ENCODE data around the gene CMSS1.
"Not testable (repeated sequence)": the region's sequence is repeated elsewhere in the genome, so short reads cannot be mapped to it uniquely, and the experiment has no call there.

Gene CMSS1

DNA sequence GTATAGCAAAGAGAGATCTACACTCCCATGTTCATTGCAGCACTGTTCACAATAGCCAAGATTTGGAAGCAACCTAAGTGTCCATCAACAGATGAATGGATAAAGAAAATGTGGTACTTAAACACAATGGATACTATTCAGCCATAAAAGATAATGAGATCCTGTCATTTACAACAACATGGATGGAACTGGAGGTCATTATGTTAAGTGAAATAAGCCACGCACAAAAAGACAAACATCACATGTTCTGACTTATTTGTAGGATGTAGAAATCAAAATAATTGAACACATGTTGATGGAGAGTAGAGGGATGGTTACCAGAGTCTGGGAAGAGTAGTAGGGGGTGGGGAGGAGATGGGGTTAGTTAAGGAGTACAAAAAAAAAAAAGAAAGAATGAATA, 278.6 kb downstream of the CMSS1 start:
- not testable (repeated sequence) for DNase-seq

DNA sequence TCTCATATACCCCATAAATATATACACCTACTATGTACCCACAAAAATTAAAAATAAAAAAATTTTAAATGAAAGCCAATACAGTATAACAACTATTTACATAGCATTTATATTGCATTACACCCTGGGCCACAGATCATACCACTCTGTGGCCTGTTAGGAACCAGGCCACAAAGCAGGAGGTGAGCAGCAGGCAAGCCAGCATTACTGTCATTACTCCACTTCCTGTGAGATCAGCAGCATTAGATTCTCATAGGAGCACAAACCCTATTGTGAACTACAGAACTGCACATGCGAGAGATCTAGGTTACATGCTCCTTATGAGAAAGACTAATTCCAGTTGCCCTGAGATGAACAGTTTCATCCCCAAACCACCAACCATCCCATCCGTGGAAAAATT, 279.2 kb downstream of the CMSS1 start:
- no peak for DNase-seq

DNA sequence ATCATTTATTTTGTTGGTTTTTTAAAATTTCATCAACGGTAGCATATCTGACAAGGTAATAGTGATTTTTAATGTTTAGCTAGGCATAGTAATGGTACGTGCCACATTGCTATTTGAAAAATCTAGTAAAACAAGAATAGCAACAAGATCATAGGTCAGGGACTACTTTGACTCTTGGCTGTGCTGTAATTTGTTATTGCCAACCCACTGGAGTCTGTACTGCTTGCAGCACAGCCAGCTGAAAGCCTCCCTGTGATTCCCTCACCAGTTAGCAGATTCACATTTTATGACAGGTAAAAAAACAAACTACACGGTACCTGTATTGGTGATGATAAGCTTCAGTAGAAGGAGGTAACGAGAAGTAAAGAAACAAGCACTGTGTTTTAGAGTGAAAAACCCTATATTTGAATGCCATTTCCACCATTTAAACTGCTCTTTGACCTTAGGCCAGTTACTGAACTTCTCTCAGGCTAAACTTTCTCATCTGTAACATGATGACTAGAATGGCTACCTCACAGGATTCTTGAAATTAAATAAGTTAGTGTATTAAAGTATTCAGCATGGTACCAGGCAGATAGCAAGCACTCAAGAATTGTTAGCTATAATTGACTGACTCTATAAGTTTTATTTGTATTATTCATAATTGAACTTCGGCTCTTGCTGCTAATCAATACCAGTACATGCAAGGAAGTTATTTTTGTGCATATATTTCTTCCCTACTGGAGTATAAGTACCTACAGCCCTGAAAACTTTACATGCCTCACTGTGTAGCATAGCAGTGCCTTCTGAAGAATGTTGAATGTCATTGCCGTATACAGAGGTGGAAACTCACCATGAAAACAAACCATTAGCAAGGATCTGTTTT, 280.5 kb downstream of the CMSS1 start:
- DNase-seq: no peak

DNA sequence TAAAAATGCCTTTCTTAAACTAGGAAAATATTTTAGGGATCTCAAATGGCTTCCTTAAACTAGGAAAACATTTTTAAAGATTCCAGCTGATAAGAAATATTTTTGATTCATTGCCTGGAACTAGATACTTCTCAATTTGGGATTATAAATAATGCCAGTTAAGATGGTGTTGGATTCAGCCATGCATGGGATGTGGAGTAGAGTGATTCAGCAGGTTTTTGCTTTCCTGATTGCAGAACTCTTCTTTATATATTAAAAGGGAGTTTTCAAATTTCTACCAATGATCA, 281.1 kb downstream of the CMSS1 start:
- no peak for DNase-seq

DNA sequence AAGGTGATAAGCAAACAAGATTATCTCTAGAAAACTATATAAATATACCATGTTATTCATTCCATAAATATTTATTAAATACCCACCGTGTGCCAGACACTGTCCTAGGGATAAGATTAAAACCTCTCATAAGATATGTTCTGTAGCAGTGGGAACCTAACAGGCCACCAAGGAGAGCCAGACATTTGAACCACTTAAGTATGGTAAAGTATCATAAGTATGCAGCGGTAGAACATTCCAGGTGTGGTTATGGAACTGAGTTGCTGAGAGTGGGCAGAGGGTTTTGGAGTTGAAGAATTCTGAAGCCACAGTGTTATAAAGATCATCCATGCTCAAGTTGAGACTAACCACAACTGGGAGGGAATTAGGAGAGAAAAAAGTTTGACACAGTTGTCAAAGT, 282.0 kb downstream of the CMSS1 start:
- no peak for DNase-seq

DNA sequence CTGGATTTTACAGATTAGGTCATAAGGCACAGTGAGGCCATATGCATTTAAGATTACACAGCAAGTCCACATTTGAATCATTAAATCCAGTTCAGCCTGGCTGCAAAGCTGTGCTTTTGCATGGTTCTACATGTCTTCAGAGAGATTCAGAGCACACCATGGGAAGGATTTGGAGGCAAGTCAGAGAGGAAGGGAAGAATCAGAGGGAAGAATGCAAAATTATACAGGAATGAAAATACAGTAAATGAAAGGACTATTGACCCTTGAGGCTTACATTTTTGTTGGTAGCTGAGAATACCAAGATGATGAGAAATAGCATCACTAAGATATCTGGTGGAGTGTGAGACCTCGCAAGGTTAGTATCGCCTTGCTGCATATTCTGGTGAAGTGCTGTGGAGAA, 282.8 kb downstream of the CMSS1 start:
- DNase-seq: no peak

DNA sequence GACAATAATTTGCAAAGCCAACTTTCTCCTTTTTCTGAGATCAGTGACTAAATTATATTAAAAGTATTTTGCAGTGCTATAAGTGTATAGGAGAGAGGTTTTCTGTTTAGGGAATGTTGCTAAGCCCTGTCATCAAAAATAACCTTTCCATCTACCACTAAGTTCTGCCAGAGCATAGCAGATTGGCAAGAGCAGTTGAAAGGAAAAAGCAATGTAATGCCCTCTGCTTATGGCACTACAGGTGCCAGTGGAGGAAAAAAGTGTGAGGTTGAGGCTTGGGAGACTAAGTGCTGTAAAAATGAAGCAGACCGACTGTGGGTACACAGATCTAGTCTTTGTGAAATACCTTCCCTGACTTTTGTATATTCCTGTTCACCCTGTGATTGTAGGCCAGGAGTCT, 285.1 kb downstream of the CMSS1 start:
- DNase-seq: no peak

DNA sequence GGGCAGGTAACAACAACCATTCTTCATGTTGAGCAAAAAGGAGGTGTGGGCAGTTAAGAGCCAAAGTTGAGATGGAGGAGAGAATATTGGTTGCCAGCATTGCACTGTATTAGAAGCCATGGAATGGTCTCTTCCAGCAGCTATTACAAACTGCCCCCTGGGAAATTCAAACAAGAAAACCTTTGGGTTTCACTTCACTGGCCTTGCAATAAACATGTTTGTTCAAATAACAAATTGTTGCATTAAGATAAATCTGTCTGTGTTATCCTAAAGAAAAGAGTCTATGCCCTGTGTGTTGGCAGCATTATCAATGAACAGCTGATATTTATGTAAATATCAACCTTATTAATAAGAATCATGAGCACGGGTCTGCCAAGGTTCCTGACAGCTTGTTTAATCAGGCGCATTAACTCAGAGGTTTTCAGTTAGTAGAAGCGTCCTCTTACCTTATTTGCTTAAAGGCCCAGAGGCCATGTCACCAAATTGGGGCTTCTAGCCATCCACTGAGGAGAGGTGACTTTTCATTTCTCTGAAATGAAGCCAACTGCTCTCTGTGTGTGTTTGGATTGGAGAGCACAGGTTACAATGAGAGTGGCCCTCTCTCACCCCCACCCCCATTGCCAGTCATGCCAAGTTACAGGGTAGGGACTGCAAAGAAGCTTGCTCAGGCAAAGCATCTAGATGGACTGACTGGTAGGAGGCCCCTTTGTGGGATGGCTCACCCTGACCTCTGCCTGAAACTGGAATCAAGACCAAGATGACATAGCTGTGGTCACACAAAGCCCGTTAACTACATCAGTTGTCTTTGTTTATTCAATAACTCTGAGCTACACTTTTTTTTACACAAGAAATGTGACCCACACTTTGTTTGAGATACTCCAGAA, 286.1 kb downstream of the CMSS1 start:
- DNase-seq: no peak

DNA sequence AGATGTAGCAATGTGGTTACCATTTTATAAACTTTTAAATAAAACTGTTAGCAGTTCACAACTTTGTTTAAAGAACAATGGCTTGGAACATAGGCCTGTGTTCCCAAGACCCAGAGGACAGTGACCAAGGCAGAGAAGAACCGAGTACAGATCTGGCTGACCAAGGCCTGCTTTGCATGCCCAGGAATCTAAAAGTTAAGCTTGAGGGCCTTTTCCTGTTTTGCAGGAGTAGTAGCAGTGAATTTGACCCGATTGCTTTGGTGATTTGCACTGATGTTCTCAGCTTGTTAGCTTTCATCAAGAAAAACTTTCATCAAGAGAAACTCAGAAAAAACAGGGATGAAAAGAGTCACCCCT, 286.8 kb downstream of the CMSS1 start:
- no peak for DNase-seq

DNA sequence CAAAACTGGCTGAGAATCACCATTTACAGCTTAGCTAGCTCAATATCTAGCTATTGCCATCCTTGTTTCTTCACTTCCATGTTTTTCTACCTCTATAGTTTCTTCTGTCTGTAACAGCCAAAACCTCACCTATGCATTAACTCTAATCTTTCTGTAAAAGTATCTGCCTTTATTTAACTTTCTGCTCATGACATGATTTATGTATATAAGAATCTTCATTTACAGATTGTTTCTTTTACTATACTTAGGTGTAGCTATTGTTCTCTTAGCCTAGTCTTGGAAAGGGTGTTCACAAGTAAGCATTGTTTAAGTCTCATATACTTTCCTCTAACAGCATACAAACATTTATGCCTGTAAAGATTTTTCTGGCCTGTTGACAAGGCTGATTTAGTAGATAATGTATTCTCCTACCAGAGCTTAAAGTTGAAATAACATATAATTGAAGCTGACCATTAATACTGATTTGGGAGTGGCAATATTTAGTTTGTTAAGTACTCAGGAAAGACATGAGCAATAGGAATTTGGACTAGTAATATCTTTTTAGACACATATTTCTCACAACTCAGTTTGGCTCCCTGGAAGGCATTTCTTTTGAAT, 287.3 kb downstream of the CMSS1 start:
- no peak for DNase-seq

DNA sequence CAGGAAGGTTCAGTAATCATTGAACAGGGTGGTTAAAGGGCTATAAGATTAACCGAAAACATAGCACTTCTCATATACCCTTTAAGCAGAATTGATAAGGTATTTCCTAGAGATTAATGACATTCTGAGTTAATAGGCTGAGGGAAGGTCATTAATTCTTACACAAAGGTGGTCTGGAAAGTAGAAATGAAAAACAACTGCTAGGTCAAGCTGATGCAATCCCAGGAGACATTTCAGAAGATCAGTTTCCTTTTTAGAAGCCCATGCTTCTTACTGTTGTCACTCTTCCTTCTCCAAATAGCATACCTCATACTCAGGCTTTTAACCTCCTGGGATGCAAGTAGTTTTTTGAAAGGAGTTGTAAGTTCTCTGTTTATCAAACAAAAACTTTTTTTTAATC, 287.8 kb downstream of the CMSS1 start:
- no peak for DNase-seq

DNA sequence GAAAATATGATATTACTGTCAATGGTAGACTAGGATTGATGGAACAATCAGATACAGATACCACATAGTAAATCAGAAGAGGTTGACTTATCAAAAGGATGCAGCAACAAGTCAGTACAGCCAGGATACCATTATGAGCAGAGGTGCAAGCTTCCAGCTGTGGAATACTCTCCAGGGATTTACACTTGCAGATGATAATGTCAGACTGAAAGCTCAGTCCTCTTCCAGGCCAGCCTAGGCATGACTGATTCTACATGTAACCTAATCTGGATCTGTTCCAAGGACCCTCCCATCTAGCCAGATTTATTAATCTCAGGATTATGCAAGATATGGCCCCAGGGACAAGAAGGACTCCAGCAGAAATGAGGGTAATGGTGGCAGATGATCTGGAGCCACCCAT, 288.4 kb downstream of the CMSS1 start:
- no peak for DNase-seq

DNA sequence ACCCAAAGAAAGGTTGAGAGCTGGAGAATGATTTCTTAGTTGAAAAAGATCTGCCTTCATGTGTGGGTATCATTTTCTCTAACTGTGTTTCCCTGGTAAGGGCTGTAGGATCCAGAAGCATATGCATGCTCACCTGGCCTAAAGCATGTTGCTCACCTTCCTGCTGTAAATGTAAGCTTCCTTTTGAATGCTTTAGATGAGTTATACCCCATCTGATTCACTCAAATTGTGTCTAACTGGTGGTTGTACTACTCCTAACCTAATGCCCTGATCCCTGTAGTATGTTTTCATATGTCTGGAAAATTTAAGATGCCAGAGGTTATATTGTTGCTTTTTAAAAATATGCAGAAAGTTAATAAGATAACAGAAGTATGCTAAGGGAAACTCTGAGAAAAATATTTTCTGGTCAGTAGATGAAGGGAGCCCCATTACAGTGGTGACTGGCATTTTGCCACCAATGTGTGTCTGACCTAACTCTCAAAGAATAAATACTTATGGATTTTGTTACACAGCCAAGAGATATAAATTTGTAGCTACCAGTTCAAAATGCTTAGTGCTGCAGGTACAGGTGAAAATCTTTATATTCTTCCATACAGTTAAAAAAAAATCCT, 289.0 kb downstream of the CMSS1 start:
- DNase-seq: no peak

DNA sequence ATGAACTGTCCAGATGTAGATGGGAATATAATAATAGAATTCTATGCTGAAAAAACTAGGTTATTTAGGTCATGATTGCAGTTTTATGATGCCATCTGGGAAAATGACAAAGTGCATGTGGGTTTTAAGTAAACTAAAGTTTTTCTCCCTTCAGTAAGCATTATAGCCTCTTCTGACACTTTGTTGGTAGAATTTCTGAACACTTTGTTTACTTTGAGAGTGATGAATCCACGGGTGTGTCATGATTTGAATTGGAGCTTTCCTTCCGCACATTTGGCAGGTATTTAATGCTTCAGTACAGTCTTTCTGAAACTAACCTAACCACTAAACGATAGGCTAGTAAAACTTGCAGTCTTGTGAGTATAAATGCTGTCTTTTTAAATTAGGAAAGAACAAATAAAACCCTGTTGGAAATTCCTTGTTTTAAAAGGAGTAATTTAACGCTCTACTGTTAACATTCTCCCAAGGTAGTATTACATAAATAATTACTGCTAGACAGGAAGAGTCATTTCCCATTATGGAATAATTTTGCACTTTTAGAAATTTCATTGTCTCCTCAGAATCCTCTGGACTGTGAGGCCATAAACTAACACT, 289.7 kb downstream of the CMSS1 start:
- no peak for DNase-seq

DNA sequence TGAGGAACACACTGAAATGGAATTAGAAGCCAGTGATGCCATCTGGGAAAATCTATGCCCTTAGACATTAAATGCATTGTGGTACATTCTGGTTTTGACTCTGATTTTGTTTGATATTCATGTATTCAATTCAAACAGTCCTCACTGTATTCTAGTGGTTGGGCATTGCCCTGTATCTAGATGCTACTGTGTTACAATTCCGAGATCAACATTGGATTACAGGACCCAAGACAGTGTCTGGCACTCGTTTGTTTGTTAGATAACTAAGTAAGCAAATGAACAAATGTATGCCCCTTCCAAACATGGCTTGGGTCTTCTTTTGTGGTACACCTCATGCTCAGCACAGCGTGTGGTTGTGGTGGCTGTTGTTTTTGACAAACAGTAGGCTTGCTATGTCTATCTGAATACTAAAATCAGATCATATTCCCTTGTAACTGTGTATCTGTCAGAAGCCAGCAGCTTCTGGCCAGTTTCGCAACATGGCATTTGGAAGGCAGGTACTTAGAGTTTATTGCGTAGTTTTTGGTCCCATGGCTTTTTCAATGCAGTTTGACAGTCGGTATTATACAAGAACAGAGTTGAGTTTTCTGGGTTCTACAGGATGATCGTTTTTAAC, 290.9 kb downstream of the CMSS1 start:
- DNase-seq: no peak

DNA sequence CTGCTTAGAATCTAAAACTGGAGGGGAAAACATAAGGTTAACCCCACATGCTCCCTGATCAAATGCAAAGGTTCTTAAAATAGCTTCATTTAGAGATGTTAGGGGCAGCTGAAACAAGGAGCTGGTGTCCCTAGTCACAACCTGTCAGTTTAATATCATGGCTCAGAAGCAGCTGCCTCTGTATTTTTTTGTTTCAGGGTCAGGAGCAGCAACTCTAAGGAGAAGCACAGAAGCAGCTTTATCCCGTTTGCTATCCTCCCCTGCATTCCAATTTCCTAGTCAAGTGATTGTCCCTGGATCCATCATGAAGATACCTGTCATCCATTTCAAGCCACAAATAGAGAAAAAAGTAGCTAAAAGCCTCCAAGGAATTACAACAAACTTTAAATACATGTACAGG, 292.5 kb downstream of the CMSS1 start:
- DNase-seq: no peak

DNA sequence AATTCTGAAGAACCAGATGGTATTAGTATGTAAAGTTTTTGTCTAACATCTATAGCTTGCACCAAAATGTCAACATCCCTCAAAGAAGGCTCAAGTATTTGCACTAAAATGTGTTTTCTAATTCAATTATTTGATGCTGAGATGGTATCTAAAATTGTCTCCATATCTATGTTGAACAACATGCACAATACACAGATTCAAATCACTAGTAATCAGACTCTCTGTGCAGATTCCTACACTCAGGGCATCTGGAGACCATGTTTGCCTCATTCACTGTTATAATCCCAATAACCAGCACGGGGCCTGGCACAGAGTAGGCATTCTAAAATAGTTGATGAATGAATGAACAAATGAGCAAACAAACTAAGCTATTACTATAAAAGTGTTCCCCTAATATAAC, 294.1 kb downstream of the CMSS1 start:
- no peak for DNase-seq

DNA sequence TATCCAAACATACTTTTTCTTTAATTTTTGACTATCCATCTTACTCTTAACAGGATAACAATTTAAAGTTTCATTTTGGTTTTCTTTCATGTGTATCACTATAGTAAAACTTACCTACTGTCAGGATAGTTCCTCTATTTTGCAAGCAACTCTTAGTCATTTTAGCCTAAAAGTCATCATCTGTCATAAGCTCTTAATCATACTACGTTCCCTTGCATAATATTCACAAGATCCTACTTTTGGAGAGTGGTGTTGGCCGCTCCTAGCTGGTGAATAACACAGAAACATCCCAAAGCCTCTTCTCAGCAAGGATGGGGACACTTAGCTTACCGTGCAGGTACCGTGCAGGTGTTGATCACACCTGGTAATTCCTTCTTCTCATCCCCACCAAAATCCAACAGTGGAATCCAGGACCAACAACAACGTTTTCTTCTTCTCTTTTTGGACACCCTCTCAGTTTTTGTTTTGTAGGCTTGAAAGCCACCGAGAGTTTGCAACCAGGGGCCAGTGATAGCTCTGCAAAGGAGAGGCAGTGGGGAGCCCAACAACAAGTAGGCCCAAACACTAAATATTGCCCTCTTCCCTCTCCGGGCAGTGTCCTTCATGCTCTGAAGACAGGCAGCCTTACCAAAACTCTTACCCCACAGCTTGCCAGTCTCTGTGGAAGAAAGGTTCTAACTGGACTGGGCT, 296.2 kb downstream of the CMSS1 start:
- no peak for DNase-seq

DNA sequence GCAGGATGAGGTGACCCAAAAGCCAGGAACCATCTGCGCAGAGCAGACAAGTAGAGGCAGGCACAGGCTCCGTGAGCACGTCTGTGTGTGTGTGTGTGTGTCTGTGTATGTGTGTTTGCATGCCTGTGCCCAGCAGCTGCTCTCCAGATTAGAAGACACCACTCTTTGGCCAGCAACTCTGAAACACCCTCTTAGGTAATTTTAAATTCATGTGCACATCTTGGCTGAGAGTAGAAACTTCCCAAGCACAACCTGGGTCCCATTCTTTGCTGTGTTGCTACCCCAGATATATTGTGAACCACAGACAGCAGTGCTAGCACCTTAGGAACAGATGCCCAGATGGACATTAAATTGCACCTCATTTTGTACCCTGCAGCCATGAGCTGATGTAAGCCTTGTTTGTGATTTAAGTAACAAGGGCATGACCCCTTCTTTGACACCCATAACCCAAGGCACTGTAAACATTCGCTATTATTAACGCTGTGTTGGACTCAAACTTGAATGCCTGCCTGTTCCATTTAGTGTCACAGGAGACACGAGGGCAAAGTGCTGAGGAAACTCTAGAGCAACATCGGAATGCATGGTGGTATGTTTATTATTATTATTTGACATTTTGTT, 296.9 kb downstream of the CMSS1 start, which contains the start of gene FILIP1L:
Gene FILIP1L (minus strand): TSS at position 89 of the 618 bp plus-strand sequence.
- DNase-seq: no peak

DNA sequence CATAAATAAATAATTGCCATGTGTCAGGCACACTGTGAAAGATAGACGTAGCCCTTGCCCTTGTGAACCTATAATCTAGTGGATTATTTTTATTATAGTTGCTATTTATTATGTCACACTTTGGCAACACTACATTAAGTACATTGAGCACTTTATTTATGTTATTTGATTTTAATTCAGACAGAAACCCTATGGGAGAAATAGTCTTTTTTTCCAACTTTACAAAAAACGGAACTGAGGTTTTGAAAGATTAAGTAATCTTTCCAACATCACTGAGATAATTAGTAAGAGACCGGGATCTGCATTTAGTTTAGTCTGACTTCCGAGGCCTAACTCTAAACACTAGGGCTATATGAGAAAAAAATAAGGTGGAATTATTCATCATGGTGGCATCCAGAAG, 299.4 kb downstream of the CMSS1 start:
- DNase-seq: no peak

DNA sequence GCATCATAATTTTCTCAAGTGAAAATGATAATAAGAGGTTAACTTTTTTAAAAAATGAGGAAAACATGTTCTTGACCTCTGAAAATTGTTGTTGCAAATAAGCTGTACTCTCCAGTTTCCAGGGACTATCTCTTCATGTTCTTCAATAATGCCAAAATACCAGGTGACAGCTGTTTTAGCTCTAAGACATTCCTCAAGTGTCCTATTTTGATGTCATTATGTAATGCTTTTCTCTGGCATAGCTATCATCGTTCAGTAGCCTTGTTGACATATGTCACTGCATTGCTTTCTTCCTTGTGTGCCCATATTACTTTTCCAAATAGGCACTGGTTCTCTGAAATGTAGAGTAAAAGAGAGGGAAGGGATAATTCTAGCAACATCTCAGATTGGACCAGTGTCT, 302.4 kb downstream of the CMSS1 start:
- DNase-seq: no peak

DNA sequence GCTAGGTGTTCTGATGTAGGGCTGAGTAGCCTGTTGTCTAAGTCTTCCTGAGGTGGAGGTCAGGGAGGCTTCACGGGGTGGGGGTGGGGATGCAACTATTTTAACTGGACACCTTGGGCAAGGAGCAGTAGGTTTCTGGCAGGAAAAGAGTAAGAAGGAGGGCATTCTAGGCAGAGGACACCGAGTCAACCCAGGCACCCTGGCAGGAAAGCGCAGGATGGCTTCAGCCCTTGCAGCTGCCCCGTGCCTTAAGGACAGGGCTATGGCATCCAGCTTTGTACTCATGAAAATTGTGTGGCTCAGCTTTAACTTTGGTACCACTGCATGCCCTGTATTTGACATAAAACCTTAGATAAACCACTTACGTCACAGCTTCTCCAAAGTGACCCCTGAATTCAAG, 303.0 kb downstream of the CMSS1 start:
- DNase-seq: no peak

Measured in CD4-positive, alpha-beta T cell treated with Interleukin-17A for 4 hours (primary cell).